ENCODE data around the gene NF1. TPM values are rescaled to one million over a fixed set of nuclear protein-coding genes. Genes with fewer than 3 reads are reported as not detected.
"Not testable (repeated sequence)": the region's sequence is repeated elsewhere in the genome, so short reads cannot be mapped to it uniquely, and the experiment has no call there.

NF1 gene, protein sequence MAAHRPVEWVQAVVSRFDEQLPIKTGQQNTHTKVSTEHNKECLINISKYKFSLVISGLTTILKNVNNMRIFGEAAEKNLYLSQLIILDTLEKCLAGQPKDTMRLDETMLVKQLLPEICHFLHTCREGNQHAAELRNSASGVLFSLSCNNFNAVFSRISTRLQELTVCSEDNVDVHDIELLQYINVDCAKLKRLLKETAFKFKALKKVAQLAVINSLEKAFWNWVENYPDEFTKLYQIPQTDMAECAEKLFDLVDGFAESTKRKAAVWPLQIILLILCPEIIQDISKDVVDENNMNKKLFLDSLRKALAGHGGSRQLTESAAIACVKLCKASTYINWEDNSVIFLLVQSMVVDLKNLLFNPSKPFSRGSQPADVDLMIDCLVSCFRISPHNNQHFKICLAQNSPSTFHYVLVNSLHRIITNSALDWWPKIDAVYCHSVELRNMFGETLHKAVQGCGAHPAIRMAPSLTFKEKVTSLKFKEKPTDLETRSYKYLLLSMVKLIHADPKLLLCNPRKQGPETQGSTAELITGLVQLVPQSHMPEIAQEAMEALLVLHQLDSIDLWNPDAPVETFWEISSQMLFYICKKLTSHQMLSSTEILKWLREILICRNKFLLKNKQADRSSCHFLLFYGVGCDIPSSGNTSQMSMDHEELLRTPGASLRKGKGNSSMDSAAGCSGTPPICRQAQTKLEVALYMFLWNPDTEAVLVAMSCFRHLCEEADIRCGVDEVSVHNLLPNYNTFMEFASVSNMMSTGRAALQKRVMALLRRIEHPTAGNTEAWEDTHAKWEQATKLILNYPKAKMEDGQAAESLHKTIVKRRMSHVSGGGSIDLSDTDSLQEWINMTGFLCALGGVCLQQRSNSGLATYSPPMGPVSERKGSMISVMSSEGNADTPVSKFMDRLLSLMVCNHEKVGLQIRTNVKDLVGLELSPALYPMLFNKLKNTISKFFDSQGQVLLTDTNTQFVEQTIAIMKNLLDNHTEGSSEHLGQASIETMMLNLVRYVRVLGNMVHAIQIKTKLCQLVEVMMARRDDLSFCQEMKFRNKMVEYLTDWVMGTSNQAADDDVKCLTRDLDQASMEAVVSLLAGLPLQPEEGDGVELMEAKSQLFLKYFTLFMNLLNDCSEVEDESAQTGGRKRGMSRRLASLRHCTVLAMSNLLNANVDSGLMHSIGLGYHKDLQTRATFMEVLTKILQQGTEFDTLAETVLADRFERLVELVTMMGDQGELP (N-terminal part only)
- polyA plus RNA-seq, result 1 to 10 TPM; 3.4 to 4.4 TPM

DNA sequence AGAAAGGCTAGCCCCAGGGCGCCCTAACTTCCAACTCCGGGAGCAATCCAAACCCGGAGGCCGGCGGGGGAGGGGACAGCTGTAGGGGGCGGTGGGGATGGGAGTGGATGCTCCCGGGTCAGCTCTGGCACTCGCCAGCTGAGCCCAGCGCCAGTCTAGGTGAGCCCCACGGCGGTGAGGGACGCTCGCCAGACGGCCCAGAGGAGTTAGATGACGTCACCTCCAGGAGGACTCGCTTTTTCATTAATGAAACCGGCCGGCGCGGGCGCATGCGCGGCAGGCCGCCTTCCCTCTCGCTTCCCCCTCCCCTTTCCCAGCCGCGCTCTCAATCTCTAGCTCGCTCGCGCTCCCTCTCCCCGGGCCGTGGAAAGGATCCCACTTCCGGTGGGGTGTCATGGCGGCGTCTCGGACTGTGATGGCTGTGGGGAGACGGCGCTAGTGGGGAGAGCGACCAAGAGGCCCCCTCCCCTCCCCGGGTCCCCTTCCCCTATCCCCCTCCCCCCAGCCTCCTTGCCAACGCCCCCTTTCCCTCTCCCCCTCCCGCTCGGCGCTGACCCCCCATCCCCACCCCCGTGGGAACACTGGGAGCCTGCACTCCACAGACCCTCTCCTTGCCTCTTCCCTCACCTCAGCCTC is at the start of gene NF1:
TSS of gene NF1 (plus strand) at position 378 of the 636 bp plus-strand sequence. CDS start 333 bp downstream, outside the sequence.
- Histone ChIP-seq H3K27ac (ENCODE audit: low read depth in 2 of 2, low read length in 1 of 2) (peak within 1 kb of the TSS; percentile 76 to 93), H3K9me3 (ENCODE audit: control insufficient read depth in 2 of 2, insufficient read depth in 1 of 2, low read depth in 1 of 2, low read length in 1 of 2) (no peaks in the 10 kb centered on the region), H3K4me1 (ENCODE audit: control insufficient read depth in 2 of 2, insufficient read depth in 2 of 2, low read length in 1 of 2) (no peaks in the 10 kb centered on the region), H3K36me3 (ENCODE audit: control insufficient read depth in 2 of 2, insufficient read depth in 2 of 2, low read length in 1 of 2) (no peaks in the 10 kb centered on the region), H3K27me3 (ENCODE audit: control insufficient read depth in 1 of 2, insufficient read depth in 2 of 2, low read length in 2 of 2) (no peaks in the 10 kb centered on the region), H3K4me3 (ENCODE audit: low read depth in 1 of 2, low read length in 2 of 2) (peak within 1 kb of the TSS; percentile 62 to 63)
- WGBS, 2 donors, result 1% methylated on average over 37 to 44 of the region's 45 CpGs

DNA sequence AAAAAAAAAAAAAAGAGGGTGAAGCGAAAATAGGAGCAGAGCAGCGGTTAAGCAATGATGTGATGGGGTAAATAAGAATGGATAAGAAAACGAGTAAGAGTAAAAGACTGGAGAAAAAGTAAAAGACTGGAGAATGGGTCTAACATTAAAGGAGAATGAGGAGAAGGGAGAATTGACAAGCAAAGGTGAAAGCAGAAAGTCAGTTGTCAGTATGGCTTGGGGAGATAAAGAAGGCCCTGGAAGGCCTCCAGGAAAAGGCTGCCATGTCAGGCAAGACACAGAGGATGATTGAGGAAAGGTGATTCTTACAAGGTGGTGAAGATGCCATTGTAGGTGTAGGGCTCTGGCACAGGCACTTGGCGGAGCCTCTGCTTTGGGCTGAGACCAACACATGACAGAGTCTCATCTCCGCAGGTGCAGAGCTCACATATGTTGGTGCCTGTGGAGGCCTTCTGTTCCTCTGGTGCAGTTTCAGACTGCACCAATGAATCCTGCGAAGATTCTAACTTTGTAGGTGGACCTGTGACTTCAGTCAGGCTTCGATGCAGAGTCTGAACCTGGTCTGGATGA is 47.8 kb upstream of the NF1 start:
- not testable (repeated sequence) for H3K27me3 ChIP-seq (ENCODE audit: control insufficient read depth in 1 of 2, insufficient read depth in 2 of 2, low read length in 2 of 2); H3K4me3 ChIP-seq (ENCODE audit: low read depth in 1 of 2, low read length in 2 of 2); H3K4me1 ChIP-seq (ENCODE audit: control insufficient read depth in 2 of 2, insufficient read depth in 2 of 2, low read length in 1 of 2); H3K9me3 ChIP-seq (ENCODE audit: control insufficient read depth in 2 of 2, insufficient read depth in 1 of 2, low read depth in 1 of 2, low read length in 1 of 2); H3K27ac ChIP-seq (ENCODE audit: low read depth in 2 of 2, low read length in 1 of 2); H3K36me3 ChIP-seq (ENCODE audit: control insufficient read depth in 2 of 2, insufficient read depth in 2 of 2, low read length in 1 of 2)
- WGBS, 2 donors, result 87 to 98% methylated on average over 3 to 7 of the region's 7 CpGs

DNA sequence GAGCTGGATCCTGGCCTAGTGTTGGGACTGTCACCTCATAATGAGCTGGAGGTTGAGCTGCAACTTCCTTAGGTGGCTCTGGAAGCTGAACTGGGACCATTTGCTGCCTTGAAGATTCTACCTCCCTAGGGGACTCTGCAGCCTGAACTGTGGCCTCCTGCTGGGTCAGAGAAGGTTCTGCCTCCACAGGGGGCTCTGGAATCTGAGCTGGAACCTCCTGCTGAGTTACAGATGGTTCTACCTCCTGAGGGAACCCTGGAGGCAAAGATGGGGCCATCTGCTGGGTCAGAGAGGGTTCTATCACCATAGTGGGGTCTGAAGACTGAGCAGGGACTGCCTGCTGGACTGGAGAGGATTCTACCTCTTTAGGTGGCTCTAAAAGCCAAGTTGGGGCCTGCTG is 46.6 kb upstream of the NF1 start:
- Histone ChIP-seq H3K4me3 (ENCODE audit: low read depth in 1 of 2, low read length in 2 of 2) (no peak overlapping the region), H3K9me3 (ENCODE audit: control insufficient read depth in 2 of 2, insufficient read depth in 1 of 2, low read depth in 1 of 2, low read length in 1 of 2) (no peaks in the 10 kb centered on the region), H3K36me3 (ENCODE audit: control insufficient read depth in 2 of 2, insufficient read depth in 2 of 2, low read length in 1 of 2) (no peaks in the 10 kb centered on the region), H3K27me3 (ENCODE audit: control insufficient read depth in 1 of 2, insufficient read depth in 2 of 2, low read length in 2 of 2) (no peaks in the 10 kb centered on the region), H3K27ac (ENCODE audit: low read depth in 2 of 2, low read length in 1 of 2) (no peak overlapping the region), H3K4me1 (ENCODE audit: control insufficient read depth in 2 of 2, insufficient read depth in 2 of 2, low read length in 1 of 2) (no peaks in the 10 kb centered on the region)

DNA sequence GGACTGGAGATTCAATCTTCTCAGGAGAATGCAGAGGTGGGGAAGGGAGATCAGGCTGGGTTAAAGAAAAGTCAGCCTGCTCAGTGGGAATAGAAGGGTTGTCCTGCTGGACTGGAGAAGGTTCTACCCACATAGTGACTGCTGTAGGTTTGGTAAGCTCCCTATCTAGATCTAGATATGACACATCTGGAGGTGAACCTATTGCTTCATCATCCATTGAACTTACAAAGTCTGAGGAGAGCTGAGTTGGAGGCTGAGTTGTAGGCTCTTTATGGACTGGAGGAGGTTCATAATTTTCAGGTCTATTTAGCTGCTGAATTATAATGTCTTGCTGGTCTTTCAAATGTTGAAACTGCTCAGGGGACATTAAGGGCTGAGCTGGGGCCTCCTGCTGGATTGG is 46.0 kb upstream of the NF1 start:
- Histone ChIP-seq H3K9me3 (ENCODE audit: control insufficient read depth in 2 of 2, insufficient read depth in 1 of 2, low read depth in 1 of 2, low read length in 1 of 2) (no peaks in the 10 kb centered on the region), H3K27ac (ENCODE audit: low read depth in 2 of 2, low read length in 1 of 2) (no peak overlapping the region), H3K36me3 (ENCODE audit: control insufficient read depth in 2 of 2, insufficient read depth in 2 of 2, low read length in 1 of 2) (no peaks in the 10 kb centered on the region), H3K4me3 (ENCODE audit: low read depth in 1 of 2, low read length in 2 of 2) (no peak overlapping the region), H3K27me3 (ENCODE audit: control insufficient read depth in 1 of 2, insufficient read depth in 2 of 2, low read length in 2 of 2) (no peaks in the 10 kb centered on the region), H3K4me1 (ENCODE audit: control insufficient read depth in 2 of 2, insufficient read depth in 2 of 2, low read length in 1 of 2) (no peaks in the 10 kb centered on the region)

DNA sequence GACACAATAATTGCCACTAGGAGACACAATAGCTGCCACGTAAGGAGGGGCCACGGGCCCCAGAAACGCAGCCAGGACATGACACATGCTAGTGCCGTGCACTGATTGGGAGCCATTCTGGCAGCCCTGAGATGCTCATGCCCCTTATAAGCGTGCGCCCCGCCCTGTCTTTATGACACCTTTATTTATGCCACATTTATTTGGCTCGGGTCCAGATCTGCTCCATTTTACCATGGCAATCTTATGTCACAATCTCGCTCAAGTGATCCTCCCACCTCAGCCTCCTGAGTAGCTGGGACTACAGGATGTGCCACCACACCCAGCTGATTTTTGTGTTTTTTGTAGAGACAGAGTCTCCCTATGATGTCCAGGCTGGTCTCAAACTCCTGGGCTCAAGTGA is 43.8 kb upstream of the NF1 start:
- Histone ChIP-seq H3K9me3 (ENCODE audit: control insufficient read depth in 2 of 2, insufficient read depth in 1 of 2, low read depth in 1 of 2, low read length in 1 of 2) (no peaks in the 10 kb centered on the region), H3K36me3 (ENCODE audit: control insufficient read depth in 2 of 2, insufficient read depth in 2 of 2, low read length in 1 of 2) (no peaks in the 10 kb centered on the region), H3K4me3 (ENCODE audit: low read depth in 1 of 2, low read length in 2 of 2) (no peak overlapping the region), H3K4me1 (ENCODE audit: control insufficient read depth in 2 of 2, insufficient read depth in 2 of 2, low read length in 1 of 2) (no peaks in the 10 kb centered on the region), H3K27me3 (ENCODE audit: control insufficient read depth in 1 of 2, insufficient read depth in 2 of 2, low read length in 2 of 2) (no peaks in the 10 kb centered on the region), H3K27ac (ENCODE audit: low read depth in 2 of 2, low read length in 1 of 2) (no peak overlapping the region)
- 96% methylated on average over 9 of the region's 9 CpGs for WGBS, 2 donors

DNA sequence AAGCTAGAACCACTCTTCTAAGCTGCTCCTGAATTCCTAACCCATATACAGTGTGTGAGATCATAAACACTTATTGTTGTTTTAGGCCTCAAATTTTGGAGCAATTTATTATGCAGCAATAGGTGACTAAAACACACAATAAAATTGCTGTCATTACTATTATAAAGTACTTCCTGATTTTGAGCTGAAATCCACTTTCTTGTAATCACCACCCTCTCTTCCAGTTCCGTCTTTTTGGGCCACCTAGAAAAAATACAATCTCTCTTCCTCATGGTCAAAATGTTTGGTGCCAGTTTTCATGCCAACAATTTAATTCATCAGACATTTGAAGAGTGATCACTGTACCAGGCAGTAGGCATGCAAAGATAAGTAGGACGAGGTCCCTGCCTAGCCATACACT is 43.3 kb upstream of the NF1 start:
- Histone ChIP-seq H3K27ac (ENCODE audit: low read depth in 2 of 2, low read length in 1 of 2) (peak overlapping the region; percentile 57 to 88), H3K4me1 (ENCODE audit: control insufficient read depth in 2 of 2, insufficient read depth in 2 of 2, low read length in 1 of 2) (no peaks in the 10 kb centered on the region), H3K4me3 (ENCODE audit: low read depth in 1 of 2, low read length in 2 of 2) (no peak overlapping the region), H3K9me3 (ENCODE audit: control insufficient read depth in 2 of 2, insufficient read depth in 1 of 2, low read depth in 1 of 2, low read length in 1 of 2) (no peaks in the 10 kb centered on the region), H3K36me3 (ENCODE audit: control insufficient read depth in 2 of 2, insufficient read depth in 2 of 2, low read length in 1 of 2) (no peaks in the 10 kb centered on the region), H3K27me3 (ENCODE audit: control insufficient read depth in 1 of 2, insufficient read depth in 2 of 2, low read length in 2 of 2) (no peaks in the 10 kb centered on the region)
- WGBS, 2 donors, result 68 to 72% methylated on average over 2 of the region's 2 CpGs

DNA sequence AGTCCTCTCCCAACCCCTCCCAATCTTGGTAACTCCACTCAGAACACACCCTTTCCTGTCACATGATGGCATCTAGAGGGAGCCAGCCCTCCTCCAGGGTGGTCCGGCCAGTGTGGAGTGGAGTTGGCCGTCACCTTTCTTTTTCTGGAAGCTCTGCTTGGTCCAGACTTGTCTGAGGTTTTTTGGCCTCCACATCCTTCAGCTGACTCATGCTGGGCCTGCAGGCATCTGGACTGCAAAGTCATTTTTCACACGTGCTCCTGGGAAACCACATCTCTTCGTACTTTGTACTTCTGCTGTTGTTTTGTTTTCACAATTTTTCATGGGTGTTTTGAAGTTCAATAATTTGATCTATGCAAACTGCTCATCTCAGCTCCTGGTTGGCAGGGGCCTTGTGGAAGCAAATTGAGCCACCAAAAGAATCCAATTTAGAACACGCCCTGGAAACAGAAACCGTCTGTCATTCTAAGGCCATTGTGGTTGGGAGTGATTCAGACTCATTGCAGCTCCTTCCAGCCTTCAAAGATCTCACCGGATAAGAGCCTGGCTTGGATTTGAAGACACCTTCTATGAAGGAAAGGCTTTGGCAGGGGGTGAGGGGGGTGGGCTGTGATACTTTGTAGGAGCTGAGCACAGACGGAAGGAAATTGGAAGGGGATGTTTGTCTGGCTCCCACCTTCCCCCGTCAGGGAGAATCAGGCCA is 42.4 kb upstream of the NF1 start:
- H3K27ac ChIP-seq (ENCODE audit: low read depth in 2 of 2, low read length in 1 of 2), result peak overlapping the region; percentile 68 to 88
- 36 to 47% methylated on average over 9 of the region's 9 CpGs for WGBS, 2 donors
- no peaks in the 10 kb centered on the region for H3K9me3 ChIP-seq (ENCODE audit: control insufficient read depth in 2 of 2, insufficient read depth in 1 of 2, low read depth in 1 of 2, low read length in 1 of 2)

DNA sequence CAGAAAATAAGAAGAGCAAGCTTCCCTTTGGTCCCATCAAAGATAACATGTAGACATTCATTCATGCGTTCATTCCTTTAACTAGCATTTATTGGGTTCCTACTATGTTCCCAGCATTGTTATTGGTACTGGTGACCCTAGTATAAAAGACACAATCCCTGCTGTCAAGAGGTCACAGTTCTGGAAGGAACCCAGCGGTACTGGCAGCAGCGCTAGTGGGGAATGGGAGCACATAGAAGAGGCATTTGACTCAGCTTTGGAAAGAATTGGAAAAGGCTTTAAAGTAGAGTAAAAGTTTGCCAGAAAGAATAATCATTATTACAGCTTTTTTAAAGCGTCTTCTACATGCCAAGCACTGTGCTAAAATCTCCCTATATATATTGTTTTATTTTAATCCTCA is 41.7 kb upstream of the NF1 start:
- Histone ChIP-seq H3K36me3 (ENCODE audit: control insufficient read depth in 2 of 2, insufficient read depth in 2 of 2, low read length in 1 of 2) (no peaks in the 10 kb centered on the region), H3K27ac (ENCODE audit: low read depth in 2 of 2, low read length in 1 of 2) (no peak overlapping the region)
- WGBS, 2 donors, result 90 to 92% methylated on average over 4 of the region's 4 CpGs

More for the DNA sequence above, 42.4 kb upstream of the NF1 start:
- H3K36me3 ChIP-seq (ENCODE audit: control insufficient read depth in 2 of 2, insufficient read depth in 2 of 2, low read length in 1 of 2), result no peaks in the 10 kb centered on the region
- H3K27me3 ChIP-seq (ENCODE audit: control insufficient read depth in 1 of 2, insufficient read depth in 2 of 2, low read length in 2 of 2), result no peaks in the 10 kb centered on the region
- no peaks in the 10 kb centered on the region for H3K4me1 ChIP-seq (ENCODE audit: control insufficient read depth in 2 of 2, insufficient read depth in 2 of 2, low read length in 1 of 2)
- no peak overlapping the region for H3K4me3 ChIP-seq (ENCODE audit: low read depth in 1 of 2, low read length in 2 of 2)

More for the DNA sequence above, 41.7 kb upstream of the NF1 start:
- Histone ChIP-seq H3K27me3 (ENCODE audit: control insufficient read depth in 1 of 2, insufficient read depth in 2 of 2, low read length in 2 of 2) (no peaks in the 10 kb centered on the region), H3K4me1 (ENCODE audit: control insufficient read depth in 2 of 2, insufficient read depth in 2 of 2, low read length in 1 of 2) (no peaks in the 10 kb centered on the region), H3K4me3 (ENCODE audit: low read depth in 1 of 2, low read length in 2 of 2) (no peak overlapping the region), H3K9me3 (ENCODE audit: control insufficient read depth in 2 of 2, insufficient read depth in 1 of 2, low read depth in 1 of 2, low read length in 1 of 2) (no peaks in the 10 kb centered on the region)
